MG63 (cell line): ENCODE data around the gene IRF2. TPM values are rescaled to one million over a fixed set of nuclear protein-coding genes. Genes with fewer than 3 reads are reported as not detected.

ENCODE experiments used
- DNase-seq: peaks from one replicate; pipeline ENCODE4 v3.0.0-alpha.2; 2020
- H3K27me3 ChIP-seq: fragments of 250-450 bp; sonication (Bioruptor Pico); 2 replicates; pipeline ENCODE4 v1.5.1; 2020; ENCODE audit warnings: mild to moderate bottlenecking, moderate library complexity
- H3K36me3 ChIP-seq: fragments of 250-450 bp; sonication (Bioruptor Pico); 2 replicates; pipeline ENCODE4 v1.5.1; 2020; ENCODE audit warnings: mild to moderate bottlenecking, moderate library complexity
- H3K4me3 ChIP-seq: fragments of 250-450 bp; sonication (Bioruptor Pico); 2 replicates; pipeline ENCODE4 v1.5.1; 2020; ENCODE audit warnings: mild to moderate bottlenecking, moderate library complexity
- H3K9me3 ChIP-seq: fragments of 250-450 bp; sonication (Bioruptor Pico); 2 replicates; pipeline ENCODE4 v1.5.1; 2020; ENCODE audit warnings: mild to moderate bottlenecking, moderate library complexity
- total RNA-seq: library from RNA; depleted of rRNA; stranded (reverse); fragments of >200 nt; shearing (Covaris generic); gene quantifications from 2 replicates; pipeline ENCODE4 v1.2.3, GENCODE V29; 2014; ENCODE audit warnings: low replicate concordance

IRF2 gene
- total RNA-seq, 1 experiment from 2014 or later, result 13.9 TPM

GRCh38 chr4:184479516-184479950 is 5.2 kb upstream of the IRF2 start:
- DNase-seq, result no peak
- no peaks in the 10 kb centered on the region for H3K27me3 ChIP-seq
- H3K9me3 ChIP-seq, result no peaks in the 10 kb centered on the region
- H3K36me3 ChIP-seq, result no peaks in the 10 kb centered on the region
- no peak overlapping the region for H3K4me3 ChIP-seq

GRCh38 chr4:184477201-184477999 is 3.0 kb upstream of the IRF2 start:
- no peak for DNase-seq
- Histone ChIP-seq H3K27me3 (no peaks in the 10 kb centered on the region), H3K4me3 (no peak overlapping the region), H3K36me3 (no peaks in the 10 kb centered on the region), H3K9me3 (no peaks in the 10 kb centered on the region)

- Histone ChIP-seq H3K27me3 (no peaks in the 10 kb centered on the region), H3K9me3 (no peaks in the 10 kb centered on the region), H3K4me3 (no peak overlapping the region), H3K36me3 (no peaks in the 10 kb centered on the region)
- DNase-seq, result no peak
These were observed 2.3 kb upstream of the IRF2 start for GRCh38 chr4:184476695-184477094.

- Histone ChIP-seq H3K9me3 (no peaks in the 10 kb centered on the region), H3K27me3 (no peaks in the 10 kb centered on the region), H3K36me3 (no peaks in the 10 kb centered on the region), H3K4me3 (peak overlapping the region; percentile 95)
- no peak for DNase-seq
These were observed 1.1 kb upstream of the IRF2 start for GRCh38 chr4:184475498-184475897.

- H3K9me3 ChIP-seq, result no peaks in the 10 kb centered on the region
- H3K27me3 ChIP-seq, result no peaks in the 10 kb centered on the region
- DNase-seq, result peak; percentile 28
- H3K36me3 ChIP-seq, result no peaks in the 10 kb centered on the region
- H3K4me3 ChIP-seq, result peak overlapping the region; percentile 95
These were observed 729 bp upstream of the IRF2 start for GRCh38 chr4:184475096-184475461.

- Histone ChIP-seq H3K4me3 (peak overlapping the region; percentile 95), H3K36me3 (no peaks in the 10 kb centered on the region), H3K9me3 (no peaks in the 10 kb centered on the region), H3K27me3 (no peaks in the 10 kb centered on the region)
- peak; percentile 15 for DNase-seq
These were observed 669 bp downstream of the IRF2 start for GRCh38 chr4:184473499-184474262.

GRCh38 chr4:184472614-184473498 is 1.5 kb downstream of the IRF2 start:
- no peaks in the 10 kb centered on the region for H3K36me3 ChIP-seq
- peak; percentile 69 for DNase-seq
- no peaks in the 10 kb centered on the region for H3K27me3 ChIP-seq
- H3K4me3 ChIP-seq, result peak overlapping the region; percentile 95
- H3K9me3 ChIP-seq, result no peaks in the 10 kb centered on the region

GRCh38 chr4:184471881-184472613 is 2.3 kb downstream of the IRF2 start:
- Histone ChIP-seq H3K4me3 (peak overlapping the region; percentile 69), H3K27me3 (no peaks in the 10 kb centered on the region), H3K36me3 (no peaks in the 10 kb centered on the region), H3K9me3 (no peaks in the 10 kb centered on the region)
- DNase-seq, result no peak

GRCh38 chr4:184470785-184471110 is 3.6 kb downstream of the IRF2 start:
- Histone ChIP-seq H3K36me3 (no peaks in the 10 kb centered on the region), H3K27me3 (no peaks in the 10 kb centered on the region), H3K9me3 (no peaks in the 10 kb centered on the region), H3K4me3 (no peak overlapping the region)
- no peak for DNase-seq

- Histone ChIP-seq H3K9me3 (no peaks in the 10 kb centered on the region), H3K27me3 (no peaks in the 10 kb centered on the region), H3K4me3 (no peak overlapping the region), H3K36me3 (no peaks in the 10 kb centered on the region)
- DNase-seq, result no peak
These were observed 7.7 kb downstream of the IRF2 start for GRCh38 chr4:184466634-184467033.

GRCh38 chr4:184464759-184465454 is 9.4 kb downstream of the IRF2 start:
- no peaks in the 10 kb centered on the region for H3K36me3 ChIP-seq
- no peak for DNase-seq
- H3K9me3 ChIP-seq, result no peaks in the 10 kb centered on the region

GRCh38 chr4:184463856-184464255 is 10.5 kb downstream of the IRF2 start:
- Histone ChIP-seq H3K36me3 (no peaks in the 10 kb centered on the region), H3K27me3 (no peaks in the 10 kb centered on the region), H3K9me3 (no peaks in the 10 kb centered on the region), H3K4me3 (no peak overlapping the region)
- DNase-seq, result no peak

More at GRCh38 chr4:184464759-184465454, 9.4 kb downstream of the IRF2 start:
- Histone ChIP-seq H3K4me3 (no peak overlapping the region), H3K27me3 (no peaks in the 10 kb centered on the region)

- no peak for DNase-seq
These were observed 11.2 kb downstream of the IRF2 start for GRCh38 chr4:184463158-184463557.

GRCh38 chr4:184462724-184463123 is 11.6 kb downstream of the IRF2 start:
- DNase-seq, result no peak
- Histone ChIP-seq H3K27me3 (no peaks in the 10 kb centered on the region), H3K36me3 (no peaks in the 10 kb centered on the region), H3K4me3 (no peak overlapping the region), H3K9me3 (no peaks in the 10 kb centered on the region)

More at GRCh38 chr4:184463158-184463557, 11.2 kb downstream of the IRF2 start:
- Histone ChIP-seq H3K36me3 (no peaks in the 10 kb centered on the region), H3K9me3 (no peaks in the 10 kb centered on the region), H3K4me3 (no peak overlapping the region), H3K27me3 (no peaks in the 10 kb centered on the region)

- no peaks in the 10 kb centered on the region for H3K27me3 ChIP-seq
- no peak for DNase-seq
- H3K9me3 ChIP-seq, result no peaks in the 10 kb centered on the region
- H3K36me3 ChIP-seq, result no peaks in the 10 kb centered on the region
- no peak overlapping the region for H3K4me3 ChIP-seq
These were observed 12.5 kb downstream of the IRF2 start for GRCh38 chr4:184461711-184462441.
